Stimulated activated naive CD8-positive, alpha-beta T cell treated with anti-CD3 and anti-CD28 coated beads, Interleukin-15, Interleukin-2, amounts not matched to agents 100 ng/mL and 50 ng/mL, for 24 hours (primary cell): ENCODE data around the gene RMND5B.

Experiments
- H3K27ac Mint-ChIP-seq: one replicate; pipeline ENCODE4 v1.8.0; 2021; ENCODE audit warnings: mild to moderate bottlenecking, mixed read lengths
- H3K27me3 Mint-ChIP-seq: one replicate; pipeline ENCODE4 v1.8.0; 2021; ENCODE audit warnings: mixed read lengths
- H3K36me3 Mint-ChIP-seq: one replicate; pipeline ENCODE4 v1.8.0; 2021; ENCODE audit warnings: low read depth, mixed read lengths
- H3K4me1 Mint-ChIP-seq: one replicate; pipeline ENCODE4 v1.8.0; 2021; ENCODE audit warnings: low read depth, mixed read lengths
- H3K4me3 Mint-ChIP-seq: one replicate; pipeline ENCODE4 v1.8.0; 2021; ENCODE audit warnings: mild to moderate bottlenecking, mixed read lengths
- H3K9me3 Mint-ChIP-seq: one replicate; pipeline ENCODE4 v1.8.0; 2021; ENCODE audit warnings: mixed read lengths

Gene RMND5B

GRCh38 chr5:178136990-178137389 is 6.2 kb downstream of the RMND5B start:
- no peaks in the 10 kb centered on the region for H3K27me3 Mint-ChIP-seq
- H3K4me1 Mint-ChIP-seq: peaks cover 8% of the 10 kb centered on the region
- no peaks in the 10 kb centered on the region for H3K9me3 Mint-ChIP-seq
- H3K27ac Mint-ChIP-seq: no peak overlapping the region
- H3K4me3 Mint-ChIP-seq: no peak overlapping the region
- peaks cover 64% of the 10 kb centered on the region for H3K36me3 Mint-ChIP-seq

- no peaks in the 10 kb centered on the region for H3K9me3 Mint-ChIP-seq
- peaks cover 7% of the 10 kb centered on the region for H3K4me1 Mint-ChIP-seq
- H3K27me3 Mint-ChIP-seq: no peaks in the 10 kb centered on the region
- H3K27ac Mint-ChIP-seq: no peak overlapping the region
- no peak overlapping the region for H3K4me3 Mint-ChIP-seq
- peaks cover 67% of the 10 kb centered on the region for H3K36me3 Mint-ChIP-seq
These were observed 7.2 kb downstream of the RMND5B start for GRCh38 chr5:178137991-178138390.

DNA sequence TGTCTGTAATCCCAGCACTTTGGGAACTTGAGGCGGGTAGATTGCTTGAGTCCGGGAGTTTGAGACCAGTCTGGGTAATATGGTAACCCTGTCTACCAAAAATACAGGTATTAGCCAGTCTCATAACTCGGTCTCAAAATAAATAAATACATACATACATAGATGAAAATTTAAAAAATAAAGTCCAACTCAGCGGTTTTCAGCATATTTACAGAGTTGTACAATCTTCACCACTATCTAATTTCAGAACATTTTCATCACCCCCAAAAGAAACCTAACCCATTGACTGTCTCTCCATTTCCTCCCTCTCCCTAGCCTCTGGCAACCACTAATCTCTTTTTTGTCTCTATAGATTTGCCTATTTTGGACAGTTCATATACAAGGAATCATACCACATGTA is 10.7 kb downstream of the RMND5B start:
- no peak overlapping the region for H3K4me3 Mint-ChIP-seq
- H3K9me3 Mint-ChIP-seq: no peaks in the 10 kb centered on the region
- peaks cover 61% of the 10 kb centered on the region for H3K36me3 Mint-ChIP-seq
- peaks cover 9% of the 10 kb centered on the region for H3K4me1 Mint-ChIP-seq
- no peaks in the 10 kb centered on the region for H3K27me3 Mint-ChIP-seq
- no peak overlapping the region for H3K27ac Mint-ChIP-seq

GRCh38 chr5:178142642-178143041 is 11.8 kb downstream of the RMND5B start:
- Mint-ChIP-seq H3K9me3 (no peaks in the 10 kb centered on the region), H3K36me3 (peaks cover 61% of the 10 kb centered on the region), H3K4me1 (peaks cover 12% of the 10 kb centered on the region), H3K27ac (no peak overlapping the region), H3K4me3 (no peak overlapping the region), H3K27me3 (no peaks in the 10 kb centered on the region)

- Mint-ChIP-seq H3K27ac (no peak overlapping the region), H3K36me3 (peaks cover 62% of the 10 kb centered on the region), H3K4me1 (peaks cover 12% of the 10 kb centered on the region), H3K9me3 (no peaks in the 10 kb centered on the region), H3K27me3 (no peaks in the 10 kb centered on the region), H3K4me3 (no peak overlapping the region)
These were observed 12.4 kb downstream of the RMND5B start for GRCh38 chr5:178143246-178143645.

DNA sequence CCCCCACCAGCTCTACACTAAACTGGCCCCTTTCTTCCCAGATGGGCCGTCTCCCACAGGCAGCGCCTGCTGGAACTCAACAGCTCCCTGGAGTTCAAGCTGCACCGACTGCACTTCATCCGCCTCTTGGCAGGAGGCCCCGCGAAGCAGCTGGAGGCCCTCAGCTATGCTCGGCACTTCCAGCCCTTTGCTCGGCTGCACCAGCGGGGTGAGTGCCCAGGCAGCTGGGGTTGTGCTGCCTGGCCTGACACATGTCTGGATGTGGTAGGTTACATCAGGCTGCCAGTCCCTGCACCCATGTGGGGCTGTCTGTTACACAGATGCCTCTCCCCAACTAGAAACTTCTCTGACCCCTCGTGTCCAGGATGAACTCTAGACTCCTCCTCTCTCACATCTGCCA is 13.1 kb downstream of the RMND5B start:
- Mint-ChIP-seq H3K9me3 (no peaks in the 10 kb centered on the region), H3K36me3 (peaks cover 68% of the 10 kb centered on the region), H3K4me1 (peaks cover 17% of the 10 kb centered on the region), H3K27me3 (no peaks in the 10 kb centered on the region), H3K27ac (no peak overlapping the region), H3K4me3 (no peak overlapping the region)

DNA sequence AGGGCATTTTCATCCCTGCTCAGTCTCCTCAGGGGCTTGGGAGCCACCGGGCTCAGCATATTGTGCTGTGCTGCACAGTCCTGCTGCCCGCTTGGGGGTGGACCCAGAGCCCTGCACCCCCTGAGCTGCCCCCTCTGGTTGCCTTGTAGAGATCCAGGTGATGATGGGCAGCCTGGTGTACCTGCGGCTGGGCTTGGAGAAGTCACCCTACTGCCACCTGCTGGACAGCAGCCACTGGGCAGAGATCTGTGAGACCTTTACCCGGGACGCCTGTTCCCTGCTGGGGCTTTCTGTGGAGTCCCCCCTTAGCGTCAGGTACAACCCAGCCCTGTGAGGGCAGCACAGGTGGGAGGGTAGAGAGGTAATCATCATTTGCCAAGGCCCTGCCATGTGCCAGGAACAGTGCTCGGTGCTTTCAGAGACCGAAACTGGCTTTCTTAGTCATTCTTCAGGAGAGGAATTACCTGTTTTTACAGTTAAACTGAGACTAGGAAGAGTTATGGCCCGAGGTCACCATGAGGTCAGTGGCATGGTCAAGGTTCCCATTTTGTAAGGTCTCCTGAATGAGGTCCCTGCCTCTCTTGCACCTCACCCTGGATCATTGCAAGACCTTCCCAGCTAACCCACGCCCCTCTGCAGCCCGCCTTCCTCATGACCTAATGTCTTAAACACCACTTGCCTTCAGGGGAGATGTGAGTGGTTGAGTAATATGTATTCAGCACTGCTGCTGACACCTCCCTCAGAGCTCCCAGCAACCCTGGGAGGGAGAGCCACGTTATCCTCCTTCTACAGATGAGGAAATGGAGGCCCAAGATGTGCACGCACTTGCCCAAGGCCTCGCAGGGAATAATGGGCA is 15.4 kb downstream of the RMND5B start:
- Mint-ChIP-seq H3K9me3 (no peaks in the 10 kb centered on the region), H3K27ac (no peak overlapping the region), H3K27me3 (no peaks in the 10 kb centered on the region), H3K36me3 (peaks cover 73% of the 10 kb centered on the region), H3K4me3 (no peak overlapping the region), H3K4me1 (peaks cover 40% of the 10 kb centered on the region)

DNA sequence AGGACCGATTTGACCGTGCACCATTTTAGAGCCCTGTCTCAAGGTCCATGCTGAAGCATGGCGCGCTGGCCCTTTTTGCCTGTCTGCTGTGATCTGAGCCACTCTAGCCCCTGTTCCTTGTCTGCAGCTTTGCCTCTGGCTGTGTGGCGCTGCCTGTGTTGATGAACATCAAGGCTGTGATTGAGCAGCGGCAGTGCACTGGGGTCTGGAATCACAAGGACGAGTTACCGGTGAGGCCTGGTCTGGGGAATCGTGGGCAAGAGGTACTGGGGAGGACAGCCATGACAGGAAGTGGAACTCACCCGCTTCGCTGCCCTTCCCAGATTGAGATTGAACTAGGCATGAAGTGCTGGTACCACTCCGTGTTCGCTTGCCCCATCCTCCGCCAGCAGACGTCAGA is 16.6 kb downstream of the RMND5B start:
- Mint-ChIP-seq H3K9me3 (no peaks in the 10 kb centered on the region), H3K36me3 (peaks cover 77% of the 10 kb centered on the region), H3K4me1 (peaks cover 51% of the 10 kb centered on the region), H3K27ac (no peak overlapping the region), H3K4me3 (no peak overlapping the region), H3K27me3 (no peaks in the 10 kb centered on the region)

- H3K4me1 Mint-ChIP-seq: peaks cover 65% of the 10 kb centered on the region
- no peaks in the 10 kb centered on the region for H3K9me3 Mint-ChIP-seq
- H3K4me3 Mint-ChIP-seq: peak overlapping the region; percentile 47
- peak overlapping the region; percentile 84 for H3K27ac Mint-ChIP-seq
- peaks cover 65% of the 10 kb centered on the region for H3K36me3 Mint-ChIP-seq
- no peaks in the 10 kb centered on the region for H3K27me3 Mint-ChIP-seq
These were observed 18.6 kb downstream of the RMND5B start for GRCh38 chr5:178149199-178149932.

GRCh38 chr5:178150977-178151734 is 20.3 kb downstream of the RMND5B start:
- peaks cover 59% of the 10 kb centered on the region for H3K36me3 Mint-ChIP-seq
- H3K27ac Mint-ChIP-seq: peak overlapping the region; percentile 72
- peaks cover 70% of the 10 kb centered on the region for H3K4me1 Mint-ChIP-seq
- peak overlapping the region; percentile 94 for H3K4me3 Mint-ChIP-seq
- no peaks in the 10 kb centered on the region for H3K9me3 Mint-ChIP-seq
- no peaks in the 10 kb centered on the region for H3K27me3 Mint-ChIP-seq

- peak overlapping the region; percentile 94 for H3K4me3 Mint-ChIP-seq
These were observed 22.0 kb downstream of the RMND5B start for GRCh38 chr5:178152491-178153444.

DNA sequence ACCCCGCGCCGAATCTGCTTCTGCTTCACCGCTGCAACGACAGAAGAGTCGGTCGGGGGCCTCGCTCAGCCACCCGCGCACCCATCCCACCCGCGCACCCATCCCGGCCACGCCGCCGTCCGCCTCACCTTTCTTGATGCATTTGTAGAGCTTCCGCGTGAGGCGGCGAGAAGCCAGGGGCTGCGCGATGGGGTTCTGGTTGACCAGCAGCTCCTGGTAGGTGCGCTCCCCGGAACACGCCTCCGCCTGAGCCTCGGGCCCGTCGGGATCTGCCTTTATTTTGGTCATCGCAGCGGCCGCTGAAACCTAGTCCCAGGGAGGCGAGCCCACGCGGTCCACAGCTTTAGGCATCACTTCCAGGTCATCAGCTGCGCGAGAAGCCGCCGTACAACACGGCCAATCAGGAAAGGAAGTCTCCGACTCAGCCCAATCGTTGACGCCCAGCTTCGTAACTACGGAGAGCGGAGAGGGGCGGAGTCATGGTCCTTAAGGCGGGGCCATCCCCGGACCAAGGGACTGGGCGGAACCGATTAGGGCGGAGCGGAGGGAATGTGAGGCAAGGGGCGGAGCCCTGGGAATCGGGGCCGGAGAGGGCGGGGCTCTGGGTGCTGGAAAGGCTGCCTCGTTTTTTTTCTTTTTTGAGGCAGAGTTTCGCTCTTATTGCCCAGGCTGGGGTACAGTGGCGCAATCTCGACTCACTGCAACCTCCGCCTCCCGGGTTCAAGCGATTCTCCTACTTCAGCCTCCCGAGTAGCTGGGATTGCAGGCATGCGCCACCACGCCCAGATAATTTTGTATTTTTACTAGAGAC is 22.9 kb downstream of the RMND5B start, which contains the start of gene NHP2:
NHP2 (minus strand) TSS at position 356 of the 811 bp plus-strand sequence; CDS start at position 288, 68 bp downstream.
- Mint-ChIP-seq H3K27me3 (no peaks in the 10 kb centered on the region), H3K9me3 (no peaks in the 10 kb centered on the region), H3K36me3 (peaks cover 36% of the 10 kb centered on the region), H3K27ac (peak within 1 kb of the TSS; percentile 91), H3K4me1 (peaks cover 59% of the 10 kb centered on the region), H3K4me3 (peak within 1 kb of the TSS; percentile 94)

More at GRCh38 chr5:178152491-178153444, 22.0 kb downstream of the RMND5B start:
- peaks cover 46% of the 10 kb centered on the region for H3K36me3 Mint-ChIP-seq
- H3K9me3 Mint-ChIP-seq: no peaks in the 10 kb centered on the region
- H3K27me3 Mint-ChIP-seq: no peaks in the 10 kb centered on the region
- peaks cover 62% of the 10 kb centered on the region for H3K4me1 Mint-ChIP-seq
- peak overlapping the region; percentile 91 for H3K27ac Mint-ChIP-seq

GRCh38 chr5:178155065-178155464 is 24.3 kb downstream of the RMND5B start:
- Mint-ChIP-seq H3K36me3 (peaks cover 26% of the 10 kb centered on the region), H3K4me1 (peaks cover 46% of the 10 kb centered on the region), H3K4me3 (peak overlapping the region; percentile 20), H3K27ac (no peak overlapping the region), H3K9me3 (no peaks in the 10 kb centered on the region), H3K27me3 (no peaks in the 10 kb centered on the region)
